Endothelial cell of hepatic sinusoid (primary cell): ENCODE measurements around the gene NGDN.

Source experiments
- in situ Hi-C: cut with HindIII; loops from 2 replicates; pipeline ENCODE4 v1.10.0; 2017; ENCODE audit warnings: low sequenced_read_pairs

Gene NGDN

GRCh38 chr14:23468704-23469126 is 788 bp upstream of the NGDN start:
- in situ Hi-C loops = no loop called here

GRCh38 chr14:23469906-23470403 is 452 bp downstream of the NGDN start:
- in situ Hi-C loops = no loop called here

GRCh38 chr14:23470947-23471346 is 1.4 kb downstream of the NGDN start:
- in situ Hi-C loops = no loop called here

GRCh38 chr14:23478109-23478759 is 8.7 kb downstream of the NGDN start:
- in situ Hi-C loops = no loop called here

- in situ Hi-C loops = loop anchor here (5.0 kb wide), 1 partner anchor 51 kb away; no protein-coding TSS in a partner anchor
Measured at GRCh38 chr14:23481362-23481970, 12.0 kb downstream of the NGDN start.

DNA sequence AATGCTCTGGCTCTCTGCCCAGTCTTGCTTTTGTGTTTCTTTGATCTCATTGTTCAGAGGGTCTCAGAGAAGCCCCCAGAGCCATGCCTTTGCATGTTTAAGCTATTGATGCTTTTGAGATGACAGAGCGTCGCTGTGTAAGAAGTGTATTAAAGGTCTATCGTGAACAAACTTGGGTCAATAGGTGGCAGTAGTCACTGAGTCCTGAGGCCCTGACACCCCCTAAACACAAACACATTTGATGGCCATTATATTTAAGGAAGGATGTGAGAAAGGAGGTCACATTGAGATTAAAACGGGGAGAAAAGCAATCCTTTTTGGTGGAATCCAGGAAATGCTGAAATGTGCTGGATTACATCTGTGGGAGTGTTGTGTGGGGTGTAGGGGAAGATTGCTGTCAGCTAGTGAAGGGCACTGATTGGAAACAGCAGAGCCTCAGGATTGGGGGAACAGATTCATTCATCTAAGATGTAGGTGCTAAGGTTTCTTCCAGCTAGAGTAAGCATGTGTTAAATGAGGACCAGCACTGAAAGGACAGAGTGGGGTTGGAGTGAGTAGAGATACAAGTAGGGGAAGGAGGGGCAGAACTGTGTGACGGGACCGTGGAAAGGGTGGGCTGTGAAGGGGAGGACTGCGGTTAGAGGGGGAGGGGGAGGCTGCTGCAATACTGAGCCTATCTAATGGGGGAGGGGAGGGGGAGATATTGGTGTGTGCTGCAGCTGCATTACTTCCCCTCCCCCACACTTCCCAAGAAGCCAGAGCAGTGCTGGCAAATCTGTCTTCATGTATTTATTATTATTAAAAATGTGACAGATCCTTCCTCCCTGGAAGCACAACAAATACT is 12.7 kb downstream of the NGDN start:
- in situ Hi-C loops = loop anchor here (5.0 kb wide), 1 partner anchor 50 kb away; no protein-coding TSS in a partner anchor

DNA sequence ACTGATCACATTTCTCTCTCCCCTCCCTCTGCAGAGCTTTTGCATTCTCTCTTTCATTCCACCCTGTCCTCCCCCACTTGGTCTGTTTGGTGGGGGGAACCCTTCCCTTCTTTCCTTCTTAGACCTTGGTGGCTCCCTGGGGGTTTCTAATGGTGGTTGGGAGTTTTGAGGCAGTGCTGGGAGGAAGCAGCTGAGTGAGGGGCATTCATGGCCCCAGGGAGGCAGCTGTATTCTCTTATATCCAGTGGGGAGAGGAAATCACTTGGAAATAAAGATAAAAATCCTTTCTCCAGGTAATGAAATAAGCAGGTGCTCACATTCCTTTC is 13.3 kb downstream of the NGDN start:
- in situ Hi-C loops = loop anchor here (5.0 kb wide), 1 partner anchor 50 kb away; no protein-coding TSS in a partner anchor

GRCh38 chr14:23483236-23483854 is 13.8 kb downstream of the NGDN start:
- in situ Hi-C loops = loop anchor here (5.0 kb wide), 1 partner anchor 49 kb away; no protein-coding TSS in a partner anchor

- in situ Hi-C loops = loop anchor here (5.0 kb wide), 2 partner anchors 67 to 452 kb away; partner anchors contain the start of gene ZFHX2
Measured at GRCh38 chr14:23485326-23485725, 15.8 kb downstream of the NGDN start.

DNA sequence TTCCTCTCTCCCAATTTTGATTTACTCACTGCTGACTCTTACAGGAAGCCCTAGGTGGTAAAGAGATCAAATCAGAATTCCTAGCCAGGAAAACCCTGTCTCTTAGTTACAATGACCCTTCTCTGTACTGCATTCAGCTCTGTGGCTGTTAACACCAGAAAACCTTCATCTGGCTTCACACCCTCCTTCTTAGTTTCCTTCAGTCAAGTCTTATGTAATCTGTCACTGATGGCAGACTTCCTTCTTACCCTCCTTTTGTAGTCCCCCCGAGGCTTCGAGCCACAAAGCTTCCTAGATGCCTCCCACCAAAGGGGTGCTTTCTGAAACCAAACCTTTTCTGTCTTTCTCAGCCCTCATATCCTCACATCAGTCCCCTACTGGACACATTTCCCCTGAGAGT is 16.5 kb downstream of the NGDN start:
- in situ Hi-C loops = loop anchor here (5.0 kb wide), 2 partner anchors 66 to 451 kb away; partner anchors contain the start of gene ZFHX2

- in situ Hi-C loops = loop anchor here (5.0 kb wide), 2 partner anchors 65 to 450 kb away; partner anchors contain the start of gene ZFHX2
Measured at GRCh38 chr14:23487216-23487615, 17.7 kb downstream of the NGDN start.

DNA sequence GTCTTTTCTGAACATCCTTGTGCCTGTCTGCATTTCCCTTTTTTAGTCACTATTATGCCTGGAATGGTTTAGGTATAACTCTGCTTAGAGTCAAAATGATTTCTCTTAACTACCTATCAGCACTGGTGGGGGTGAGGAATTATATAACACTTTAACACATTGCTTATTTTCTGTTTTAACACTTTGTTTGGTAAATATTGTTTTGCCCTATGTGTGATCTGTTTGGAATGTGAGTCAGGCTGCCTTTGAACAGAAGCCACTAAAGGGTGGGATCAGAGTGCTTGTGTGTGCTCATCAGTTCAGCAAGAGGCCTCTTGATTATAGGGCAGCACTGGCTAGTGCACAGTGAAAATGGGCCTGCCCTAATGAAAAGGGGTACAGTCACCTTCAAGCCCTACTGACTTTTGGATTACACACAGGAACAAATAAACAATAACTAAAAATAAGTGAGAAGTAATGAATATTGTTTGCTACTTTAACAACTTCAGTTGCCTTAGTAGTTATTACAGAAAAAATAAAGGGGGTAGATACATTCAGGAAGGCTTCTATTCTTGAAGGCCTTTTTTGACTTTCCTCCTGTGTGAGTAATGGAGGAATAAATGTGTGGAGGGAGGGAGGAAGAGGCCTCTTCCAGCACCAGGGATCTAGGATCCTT is 23.2 kb downstream of the NGDN start:
- in situ Hi-C loops = no loop called here

DNA sequence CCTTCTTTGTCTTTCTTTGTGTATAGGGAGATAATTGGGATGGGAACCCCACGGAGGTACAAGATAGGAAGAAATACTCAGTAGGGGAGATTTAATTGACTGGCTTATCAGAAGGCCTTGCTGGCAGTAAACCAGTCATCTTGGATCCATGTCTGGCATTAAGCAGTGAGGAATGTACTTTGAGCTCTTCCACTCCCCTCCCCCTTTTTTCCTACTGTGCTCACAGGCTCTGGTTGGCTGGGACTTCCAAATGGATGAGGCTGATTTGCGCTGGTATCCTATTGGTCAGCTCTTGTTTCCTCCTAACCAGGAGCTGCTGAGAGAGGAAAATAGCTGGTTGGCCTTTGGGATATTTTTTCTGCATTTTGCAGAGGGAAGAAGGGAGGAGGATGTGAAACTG is 24.7 kb downstream of the NGDN start:
- in situ Hi-C loops = no loop called here

DNA sequence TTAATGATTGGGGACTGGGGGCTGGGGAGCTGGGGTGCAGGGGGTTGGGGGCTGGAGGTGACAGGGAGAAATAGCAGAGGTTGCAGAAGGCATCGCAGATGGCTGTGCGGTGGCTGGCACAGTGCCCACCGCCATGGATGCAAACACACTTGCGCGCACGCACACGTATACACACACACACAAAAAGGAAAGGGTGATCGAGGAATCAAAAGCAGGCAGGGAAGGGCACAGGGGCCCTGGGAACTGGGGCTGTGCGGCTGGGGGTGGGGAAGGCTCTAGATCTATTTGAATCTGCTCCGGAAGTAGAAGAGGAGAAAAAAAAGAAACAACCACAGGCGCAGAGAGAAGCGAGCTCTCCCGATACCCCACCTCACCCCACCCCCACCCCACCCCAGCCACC is 42.7 kb downstream of the NGDN start:
- in situ Hi-C loops = no loop called here

DNA sequence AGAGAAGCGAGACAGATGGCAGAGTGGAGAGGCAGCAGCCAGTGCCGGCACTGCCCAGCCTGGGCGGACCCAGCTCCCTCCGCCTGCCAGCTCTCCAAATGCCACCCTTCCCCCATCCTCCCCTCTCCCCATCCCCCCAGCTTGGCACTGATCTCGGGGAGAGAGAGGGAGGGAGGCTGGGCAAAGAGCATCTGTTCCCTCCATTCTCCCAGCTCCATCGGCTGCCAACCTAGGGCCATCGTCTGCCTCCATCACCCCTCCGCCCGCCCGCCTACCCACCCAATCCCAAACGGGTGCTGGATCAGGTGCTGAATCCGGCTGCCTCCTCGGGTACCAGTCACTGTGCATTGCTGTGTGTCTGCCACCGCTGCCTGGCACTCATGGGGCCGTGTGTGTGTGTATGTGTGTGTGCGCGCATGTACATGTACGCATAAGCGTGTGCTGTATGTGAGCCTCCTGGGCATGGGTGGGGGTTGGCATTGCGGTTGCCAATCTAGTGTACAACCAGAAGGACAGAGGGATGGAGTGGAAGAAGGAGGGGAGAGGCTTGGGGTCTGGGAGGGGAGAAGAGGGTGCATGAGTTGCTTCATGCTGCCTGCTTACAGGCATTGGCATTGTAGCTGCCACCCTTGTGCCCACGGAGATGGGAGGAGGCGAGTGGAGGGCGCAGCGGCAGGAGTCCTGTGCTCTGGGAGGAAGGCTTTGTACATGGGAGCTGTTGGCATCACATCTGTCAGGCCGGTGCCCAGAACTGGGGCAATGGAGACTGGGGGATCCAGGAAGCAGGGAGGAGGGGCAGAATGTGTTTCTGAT is 43.7 kb downstream of the NGDN start:
- in situ Hi-C loops = no loop called here

DNA sequence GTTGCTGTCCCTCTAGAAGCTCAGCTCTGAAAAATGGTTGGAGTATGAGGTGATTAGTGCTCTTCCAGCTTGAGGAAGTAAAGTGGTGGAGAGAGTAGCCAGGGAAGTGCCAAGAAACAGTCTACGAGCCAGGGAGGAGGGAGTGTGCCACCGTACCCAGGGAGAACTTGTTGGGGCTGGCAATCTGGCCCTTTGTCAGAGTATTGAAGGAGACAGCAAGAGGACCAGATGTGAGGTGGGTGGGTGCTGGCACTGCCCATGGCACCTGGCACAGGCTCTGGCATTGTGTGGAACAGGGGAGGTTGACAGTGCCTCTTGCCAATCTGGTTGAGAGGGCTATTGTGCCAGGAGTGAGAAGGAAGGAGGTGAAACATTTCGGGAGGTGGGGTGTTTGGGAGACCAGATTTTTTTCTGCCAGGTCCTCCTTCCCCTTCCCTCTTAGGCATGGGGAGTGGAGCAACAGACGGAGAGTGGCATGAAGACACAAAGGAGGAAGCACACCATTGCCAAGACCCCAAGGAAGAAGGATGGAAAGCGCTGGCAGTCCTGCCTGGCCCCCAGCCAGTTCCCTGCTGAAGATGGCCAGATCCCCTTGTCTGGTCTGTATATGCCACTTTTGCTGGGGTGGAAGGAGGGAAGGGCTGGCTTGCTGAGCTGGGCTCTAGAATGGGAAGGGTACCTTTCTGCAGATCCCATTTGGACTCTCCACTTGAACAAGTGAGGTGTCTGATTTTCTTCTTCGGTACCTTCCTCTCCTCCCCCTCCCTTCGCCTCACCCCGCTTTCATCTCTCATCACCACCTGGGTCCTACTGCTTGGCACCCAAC is 44.5 kb downstream of the NGDN start:
- in situ Hi-C loops = no loop called here

DNA sequence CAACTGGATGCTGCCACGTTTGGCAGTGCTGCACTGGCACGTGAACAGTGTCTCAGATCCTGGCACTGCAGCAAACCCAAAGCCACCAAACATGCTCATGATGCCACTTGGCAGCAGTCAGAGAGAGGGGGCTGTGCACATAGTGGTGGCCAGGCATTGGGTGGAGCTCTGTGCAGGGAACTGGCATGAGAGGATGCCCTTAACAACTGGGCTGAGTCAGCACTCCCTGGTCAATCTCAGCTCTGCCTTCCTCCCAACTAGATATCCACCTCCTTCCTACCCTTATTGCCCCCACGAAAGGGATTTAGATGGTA is 45.1 kb downstream of the NGDN start:
- in situ Hi-C loops = no loop called here

DNA sequence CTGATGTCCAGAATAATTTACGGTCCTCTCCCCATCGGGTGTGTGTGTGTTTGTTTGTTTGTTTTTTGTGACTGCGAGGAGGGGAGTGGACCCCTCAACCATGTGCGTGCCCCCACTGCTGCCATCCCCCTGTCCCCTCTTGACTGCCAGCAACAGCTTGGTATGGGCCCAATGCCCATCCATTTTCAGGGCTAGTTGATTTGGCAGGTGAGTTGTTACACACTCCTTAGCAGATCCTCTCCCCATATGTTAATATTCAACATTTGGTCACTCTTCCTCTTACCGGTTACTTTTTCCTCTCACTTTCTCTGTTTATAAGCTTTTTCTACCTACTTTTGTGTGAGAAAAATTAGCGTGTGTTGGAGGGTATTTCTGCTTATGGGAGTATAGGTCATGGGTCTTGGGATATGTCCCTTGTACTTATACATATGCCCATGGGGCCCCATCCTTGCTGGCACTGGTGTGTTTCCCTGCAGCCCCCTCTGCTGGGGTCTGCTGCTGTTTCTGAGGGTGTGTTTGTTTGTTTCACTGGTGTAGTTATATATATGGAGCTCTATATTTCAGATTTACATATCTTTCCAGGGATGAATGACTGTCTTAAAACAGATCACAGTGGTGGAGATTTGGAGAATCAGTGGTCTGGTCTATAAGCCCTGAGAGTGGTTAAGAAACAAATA is 48.3 kb downstream of the NGDN start:
- in situ Hi-C loops = no loop called here
